Erythroblast (primary cell): Measurements from ENCODE around the gene HOXC6.

Experiments used
- GATA1 ChIP-seq: IDR thresholded peaks from 2 replicates; pipeline ENCODE4 v1.6.1; 2011; ENCODE audit warnings: low read depth, mild to moderate bottlenecking, control low read depth, low read length, moderate library complexity
- POLR2A ChIP-seq: IDR thresholded peaks from 2 replicates; pipeline ENCODE4 v1.6.1; 2011; ENCODE audit warnings: mild to moderate bottlenecking, low read length

GRCh38 chr12:54032086-54032619 is 3.9 kb downstream of the HOXC6 start:
- TF ChIP-seq POLR2A (no peak), GATA1 (no peak)
